HEK293T (cell line): ENCODE data around the gene TFEB.

Source experiments
- CTCF ChIA-PET: fragments of 350-600 bp; formaldehyde crosslinking; extraction: SDS; loops from one replicate; lab custom pipeline; 2021; ENCODE audit warnings: antibody characterized with exemption, inconsistent platforms; lab: Yijun Ruan, JAX
- POLR2A ChIA-PET: fragments of 350-600 bp; formaldehyde crosslinking; extraction: SDS; loops from one replicate; lab custom pipeline; 2020; ENCODE audit warnings: antibody characterized with exemption, inconsistent platforms; lab: Yijun Ruan, JAX
- DNase-seq: peaks from one replicate; pipeline ENCODE4 v3.0.0; 2012; ENCODE audit warnings: mixed read lengths; ENCODE audit errors: extremely low spot score
- ARNT ChIP-seq: fragments of 450-650 bp; IDR thresholded peaks from 2 replicates; pipeline ENCODE4 v1.6.1; 2017; ENCODE audit warnings: mild to moderate bottlenecking
- BHLHE40 ChIP-seq: fragments of 450-650 bp; IDR thresholded peaks from 2 replicates; pipeline ENCODE4 v1.6.1; 2016; ENCODE audit warnings: mild to moderate bottlenecking, moderate library complexity, borderline replicate concordance
- CTBP1 ChIP-seq: fragments of 450-650 bp; IDR thresholded peaks from 2 replicates; pipeline ENCODE4 v1.6.1; 2016; ENCODE audit warnings: borderline replicate concordance
- ELF4 ChIP-seq: fragments of 450-650 bp; IDR thresholded peaks from 2 replicates; pipeline ENCODE4 v1.6.1; 2017; ENCODE audit warnings: antibody characterized with exemption
- FOXA1 ChIP-seq: fragments of 450-650 bp; IDR thresholded peaks from 2 replicates; pipeline ENCODE4 v1.6.1; 2016; ENCODE audit warnings: mild to moderate bottlenecking
- FOXK2 ChIP-seq: fragments of 450-650 bp; IDR thresholded peaks from 2 replicates; pipeline ENCODE4 v1.6.1; 2016; ENCODE audit warnings: mild to moderate bottlenecking
- FOXM1 ChIP-seq: fragments of 450-650 bp; IDR thresholded peaks from 2 replicates; pipeline ENCODE4 v1.6.1; 2017; ENCODE audit warnings: mild to moderate bottlenecking, borderline replicate concordance
- HDGF ChIP-seq: fragments of 450-650 bp; IDR thresholded peaks from 2 replicates; pipeline ENCODE4 v1.6.1; 2017; ENCODE audit warnings: antibody characterized with exemption, borderline replicate concordance
- L3MBTL2 ChIP-seq: fragments of 450-650 bp; conservative IDR thresholded peaks from 2 replicates; pipeline ENCODE4 v1.6.1; 2016; ENCODE audit warnings: mild to moderate bottlenecking
- LEF1 ChIP-seq: fragments of 450-650 bp; IDR thresholded peaks from 2 replicates; pipeline ENCODE4 v1.6.1; 2017; ENCODE audit warnings: mild to moderate bottlenecking, borderline replicate concordance
- NFRKB ChIP-seq: fragments of 450-650 bp; IDR thresholded peaks from 2 replicates; pipeline ENCODE4 v1.6.1; 2016; ENCODE audit warnings: mild to moderate bottlenecking, moderate library complexity
- SP1 ChIP-seq: fragments of 450-650 bp; IDR thresholded peaks from 2 replicates; pipeline ENCODE4 v1.6.1; 2017
- SUZ12 ChIP-seq: fragments of 450-650 bp; IDR thresholded peaks from 2 replicates; pipeline ENCODE4 v1.6.1; 2016; ENCODE audit warnings: mild to moderate bottlenecking
- TARDBP ChIP-seq: fragments of 450-650 bp; IDR thresholded peaks from 2 replicates; pipeline ENCODE4 v1.6.1; 2016
- ZNF384 ChIP-seq: fragments of 450-650 bp; IDR thresholded peaks from 2 replicates; pipeline ENCODE4 v1.6.1; 2016
- TF ChIP-seq, protein P1 (sequence below): fragments of 450-650 bp; IDR thresholded peaks from 2 replicates; pipeline ENCODE4 v1.6.1; 2016

TFEB gene

DNA sequence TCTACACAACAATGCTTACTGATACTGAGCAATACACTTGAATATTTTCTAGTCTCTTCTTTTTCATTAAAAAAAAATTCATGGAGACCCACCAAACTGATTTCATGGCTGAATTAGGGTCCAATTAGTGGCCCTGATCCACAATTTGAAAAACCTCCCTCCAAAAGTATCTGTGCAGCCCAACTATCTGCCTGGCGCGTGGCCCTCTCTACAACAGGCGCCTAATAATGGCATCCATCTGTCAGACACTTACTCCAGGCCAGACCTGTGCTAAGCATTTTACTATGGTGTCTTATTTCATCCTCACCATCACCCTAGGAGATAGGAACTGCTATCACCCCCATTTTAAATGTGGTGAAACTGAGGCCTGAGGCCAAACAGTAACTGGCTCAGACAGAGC is 14.0 kb downstream of the TFEB start:
- no peak for DNase-seq
- no peak for TF ChIP-seq ELF4
- TF ChIP-seq NFRKB, result no peak
- TF ChIP-seq BHLHE40, result no peak
- no peak for TF ChIP-seq FOXM1
- TF ChIP-seq LEF1, result no peak
- no peak for TF ChIP-seq TARDBP
- no peak for TF ChIP-seq CTBP1
- TF ChIP-seq FOXA1, result no peak
- TF ChIP-seq FOXK2, result no peak
- TF ChIP-seq, protein P1, sequence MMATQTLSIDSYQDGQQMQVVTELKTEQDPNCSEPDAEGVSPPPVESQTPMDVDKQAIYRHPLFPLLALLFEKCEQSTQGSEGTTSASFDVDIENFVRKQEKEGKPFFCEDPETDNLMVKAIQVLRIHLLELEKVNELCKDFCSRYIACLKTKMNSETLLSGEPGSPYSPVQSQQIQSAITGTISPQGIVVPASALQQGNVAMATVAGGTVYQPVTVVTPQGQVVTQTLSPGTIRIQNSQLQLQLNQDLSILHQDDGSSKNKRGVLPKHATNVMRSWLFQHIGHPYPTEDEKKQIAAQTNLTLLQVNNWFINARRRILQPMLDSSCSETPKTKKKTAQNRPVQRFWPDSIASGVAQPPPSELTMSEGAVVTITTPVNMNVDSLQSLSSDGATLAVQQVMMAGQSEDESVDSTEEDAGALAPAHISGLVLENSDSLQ, result no peak
- TF ChIP-seq HDGF, result no peak
- no peak for TF ChIP-seq ARNT
- ChIA-PET CTCF (interaction anchor here (1.1 kb wide), 1 partner anchor 16 kb away, joined by 4 read pairs; no protein-coding TSS in a partner anchor), POLR2A (no interaction called here)

- ChIA-PET POLR2A (no interaction called here), CTCF (no interaction called here)
- TF ChIP-seq LEF1 (no peak), HDGF (no peak), FOXM1 (no peak), BHLHE40 (no peak), NFRKB (no peak), ELF4 (no peak), FOXK2 (no peak), TARDBP (no peak), CTBP1 (no peak), ZNF384 (no peak), L3MBTL2 (no peak), ARNT (no peak), SP1 (no peak), FOXA1 (no peak), SUZ12 (no peak)
- TF ChIP-seq, protein P1, result no peak
- DNase-seq, result no peak
Observed at GRCh38 chr6:41720783-41721182, 14.6 kb downstream of the TFEB start.

- TF ChIP-seq, protein P1, result no peak
- TF ChIP-seq ARNT, result no peak
- TF ChIP-seq SUZ12, result no peak
- no peak for TF ChIP-seq FOXM1
- no peak for TF ChIP-seq SP1
- no peak for TF ChIP-seq TARDBP
- no peak for TF ChIP-seq L3MBTL2
- no peak for TF ChIP-seq BHLHE40
- TF ChIP-seq FOXK2, result no peak
- no peak for TF ChIP-seq CTBP1
- TF ChIP-seq LEF1, result no peak
- no peak for TF ChIP-seq HDGF
- no peak for TF ChIP-seq ZNF384
- no peak for TF ChIP-seq NFRKB
- TF ChIP-seq ELF4, result no peak
- no peak for TF ChIP-seq FOXA1
- CTCF ChIA-PET, result no interaction called here
- POLR2A ChIA-PET, result no interaction called here
Observed at GRCh38 chr6:41720262-41720620, 15.2 kb downstream of the TFEB start.

DNA sequence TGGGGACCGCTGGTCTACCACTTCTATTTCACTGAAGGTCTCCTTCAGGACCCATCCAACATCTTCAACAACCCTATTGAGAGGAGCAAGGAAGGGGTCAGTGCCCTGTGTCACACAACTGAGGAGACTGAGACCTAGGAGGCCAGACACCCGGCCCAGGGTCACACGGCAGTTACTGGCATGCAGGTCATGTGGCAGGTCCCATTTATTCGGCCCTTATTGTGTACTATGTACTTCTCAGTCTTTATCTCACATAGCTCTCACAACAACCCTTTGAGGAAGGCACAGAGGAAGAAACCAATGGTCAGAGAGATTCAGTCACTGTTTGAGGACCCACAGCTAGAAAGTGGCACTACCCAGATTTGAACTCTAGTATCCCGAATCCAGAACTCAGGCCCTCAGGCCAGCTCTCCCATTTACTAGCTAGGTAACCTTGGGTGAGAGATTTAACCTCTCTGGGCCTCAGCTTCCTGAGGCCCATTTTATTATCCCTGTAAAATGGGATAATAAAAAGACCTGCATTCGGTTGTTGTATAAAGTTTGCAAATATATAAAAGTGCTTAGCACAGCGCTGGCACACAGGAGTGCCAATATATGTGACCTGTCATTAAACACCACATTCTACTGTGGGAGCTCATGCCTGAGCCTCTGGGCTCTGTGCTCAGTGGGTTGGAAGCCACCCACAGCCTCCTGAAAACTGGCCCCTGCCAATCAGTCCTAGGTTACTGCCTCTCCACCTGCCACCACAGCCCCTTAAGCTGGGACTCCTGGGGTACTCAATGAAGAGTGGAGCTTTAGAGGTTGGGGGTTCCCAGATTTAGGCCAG is 15.8 kb downstream of the TFEB start:
- ChIA-PET CTCF (interaction anchor here (0.9 kb wide), 1 partner anchor 36 kb away, joined by 4 read pairs; no protein-coding TSS in a partner anchor), POLR2A (no interaction called here)
- no peak for TF ChIP-seq TARDBP
- no peak for TF ChIP-seq LEF1
- TF ChIP-seq BHLHE40, result no peak
- no peak for TF ChIP-seq FOXA1
- TF ChIP-seq FOXK2, result no peak
- TF ChIP-seq ARNT, result no peak
- no peak for TF ChIP-seq SP1
- TF ChIP-seq FOXM1, result no peak
- no peak for TF ChIP-seq HDGF
- no peak for TF ChIP-seq ELF4
- TF ChIP-seq L3MBTL2, result no peak
- no peak for TF ChIP-seq SUZ12
- TF ChIP-seq NFRKB, result no peak
- no peak for DNase-seq

More at GRCh38 chr6:41720262-41720620, 15.2 kb downstream of the TFEB start:
- no peak for DNase-seq

- DNase-seq, result no peak
- POLR2A ChIA-PET, result no interaction called here
Observed at GRCh38 chr6:41718828-41719227, 16.6 kb downstream of the TFEB start.

GRCh38 chr6:41717392-41717736 is 18.0 kb downstream of the TFEB start:
- TF ChIP-seq SUZ12 (no peak), FOXA1 (no peak), FOXK2 (no peak), HDGF (no peak), CTBP1 (no peak), ZNF384 (no peak), TARDBP (no peak), FOXM1 (no peak), ARNT (no peak), SP1 (no peak), BHLHE40 (no peak), NFRKB (no peak), LEF1 (no peak), L3MBTL2 (no peak), ELF4 (no peak)
- TF ChIP-seq, protein P1, result no peak
- CTCF ChIA-PET, result interaction anchor here (0.8 to 2.3 kb wide), 5 partner anchors 9 to 22 kb away, joined by 3 to 8 read pairs (median 4); no protein-coding TSS in a partner anchor
- no peak for DNase-seq
- POLR2A ChIA-PET, result no interaction called here

More at GRCh38 chr6:41718828-41719227, 16.6 kb downstream of the TFEB start:
- TF ChIP-seq SP1 (no peak), L3MBTL2 (no peak), BHLHE40 (no peak), ZNF384 (no peak), ARNT (no peak), LEF1 (no peak)
- CTCF ChIA-PET, result interaction anchor here (0.9 kb wide), 1 partner anchor 35 kb away, joined by 4 read pairs; no protein-coding TSS in a partner anchor
